Vagina (tissue), 2 donors: ENCODE measurements around the gene ELP5. TPM values are rescaled to one million over a fixed set of nuclear protein-coding genes. Genes with fewer than 3 reads are reported as not detected.

Experiments
- DNase-seq, 2 donors: peaks; one replicate each; pipeline ENCODE4 v3.0.0-alpha.2; 2017; ENCODE audit errors: extremely low spot score in 2 of 2
- H3K27ac ChIP-seq: fragments of 200-600 bp; sonication (generic); one replicate; pipeline ENCODE4 v1.5.1; 2019
- H3K27me3 ChIP-seq: fragments of 200-600 bp; sonication (generic); one replicate; pipeline ENCODE4 v1.5.1; 2019
- H3K36me3 ChIP-seq, 2 donors: fragments of 200-600 bp; sonication (generic); one replicate each; pipeline ENCODE4 v1.5.1; 2017 to 2019
- H3K4me1 ChIP-seq: fragments of 200-600 bp; sonication (generic); one replicate; pipeline ENCODE4 v1.5.1; 2019
- H3K4me3 ChIP-seq, 2 donors: fragments of 200-600 bp; sonication (generic); 1 replicate in 1 of 2; 2 replicates in 1 of 2; pipeline ENCODE4 v1.5.1; 2016 to 2019
- H3K9me3 ChIP-seq: fragments of 200-600 bp; sonication (generic); one replicate; pipeline ENCODE4 v1.5.1; 2019
- CTCF ChIP-seq, 3 experiments: fragments of 450-650 bp in 2 of 3; fragments of 200-600 bp in 1 of 3; sonication (generic) in 1 of 3; IDR thresholded peaks; one replicate each; pipeline ENCODE4 v1.5.1; 2017 to 2019; ENCODE audit warnings: antibody characterized with exemption in 3 of 3, mild to moderate bottlenecking in 2 of 3, moderate library complexity in 2 of 3
- POLR2A ChIP-seq, 2 donors: fragments of 450-650 bp; IDR thresholded peaks; one replicate each; pipeline ENCODE4 v1.6.1; 2017; ENCODE audit warnings: antibody characterized with exemption in 2 of 2, mild to moderate bottlenecking in 2 of 2, moderate library complexity in 2 of 2
- POLR2AphosphoS5 ChIP-seq, 2 donors: sonication (generic); formaldehyde crosslinking; IDR thresholded peaks; one replicate each; pipeline ENCODE4 v1.9.0; 2017; ENCODE audit warnings: antibody characterized with exemption in 2 of 2, mild to moderate bottlenecking in 2 of 2, low read depth in 1 of 2; ENCODE audit not compliant: insufficient read depth in 1 of 2
- intact Hi-C: fragments of 100-400 bp; cut with DNase I; formaldehyde crosslinking; loops from one replicate; pipeline ENCODE4 v1.15.1; 2023
- total RNA-seq: library from RNA; depleted of rRNA; stranded (reverse); fragments of >200 nt; gene quantifications from one replicate; pipeline ENCODE4 v1.2.3, GENCODE V29; 2016

The ELP5 gene
- total RNA-seq, 1 donor from 2014 or later: 30.9 TPM

DNA sequence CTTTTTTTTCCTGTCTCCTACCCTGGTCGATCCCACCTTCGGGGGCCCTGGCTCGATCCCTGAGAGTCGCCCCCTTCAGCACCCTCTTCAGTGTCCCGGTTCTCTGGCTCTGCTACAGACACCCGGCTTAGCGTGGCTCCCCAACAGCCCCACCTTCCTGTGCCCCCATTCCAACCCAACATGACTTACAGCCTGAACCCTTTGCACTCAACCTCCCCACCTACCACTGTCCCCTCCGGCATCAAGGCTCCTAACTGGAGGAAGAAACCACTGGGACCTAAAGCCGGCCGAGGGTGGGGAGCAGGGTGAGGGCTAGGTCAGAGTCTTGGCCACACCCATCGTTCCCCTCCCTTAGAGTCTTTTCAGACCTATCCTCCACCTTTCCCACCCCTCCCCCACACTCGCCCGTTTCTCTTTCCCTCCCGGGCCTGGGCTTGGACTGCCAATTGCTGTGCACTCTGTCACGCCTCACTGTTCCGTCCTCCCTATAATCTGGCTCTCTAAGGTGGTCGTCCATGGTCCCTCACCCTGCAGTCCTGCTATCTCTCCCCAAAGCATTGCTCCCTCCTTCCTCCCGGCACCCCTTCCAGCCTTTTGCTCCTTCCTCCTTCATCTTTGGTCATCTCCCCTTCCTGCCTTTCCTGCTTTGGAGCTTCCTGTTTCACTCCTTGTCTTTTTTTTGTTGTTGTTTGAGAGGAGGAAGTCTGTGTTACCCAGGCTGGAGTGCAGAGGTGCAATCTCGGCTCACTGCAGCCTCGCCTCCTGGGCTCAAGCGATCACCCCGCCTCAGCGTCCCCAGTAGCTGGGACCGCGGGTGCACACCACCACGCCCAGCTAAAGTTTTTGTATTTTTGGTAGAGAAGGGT is 11.2 kb downstream of the ELP5 start:
- Histone ChIP-seq H3K27ac (peak overlapping the region; percentile 60), H3K4me3 (peak overlapping the region; percentile 44 to 58), H3K27me3 (peaks cover 11% of the 10 kb centered on the region), H3K9me3 (no peaks in the 10 kb centered on the region), H3K4me1 (peaks cover 36% of the 10 kb centered on the region), H3K36me3 (no peaks in the 10 kb centered on the region)
- intact Hi-C loops: loop anchor here (5.0 kb wide), 1 partner anchor 524 kb away; no protein-coding TSS in a partner anchor
- TF ChIP-seq CTCF (IDR thresholded peaks at IDR 0.05): no peak
- TF ChIP-seq POLR2AphosphoS5 (IDR thresholded peaks at IDR 0.05; ENCODE audit: insufficient read depth in 1 of 2, low read depth in 1 of 2): no peak
- TF ChIP-seq POLR2A (IDR thresholded peaks at IDR 0.05): no peak
- peak in 1 of 2 donors; percentile 83 for DNase-seq

- no peaks in the 10 kb centered on the region for H3K36me3 ChIP-seq
- H3K27me3 ChIP-seq: peaks cover 11% of the 10 kb centered on the region
- H3K9me3 ChIP-seq: no peaks in the 10 kb centered on the region
- DNase-seq: no peak
- no peak overlapping the region for H3K4me3 ChIP-seq
- TF ChIP-seq CTCF (IDR thresholded peaks at IDR 0.05): no peak
- TF ChIP-seq POLR2AphosphoS5 (IDR thresholded peaks at IDR 0.05; ENCODE audit: insufficient read depth in 1 of 2, low read depth in 1 of 2): no peak
- no peak for TF ChIP-seq POLR2A (IDR thresholded peaks at IDR 0.05)
- no peak overlapping the region for H3K27ac ChIP-seq
- peaks cover 36% of the 10 kb centered on the region for H3K4me1 ChIP-seq
- intact Hi-C loops: loop anchor here (5.0 kb wide), 1 partner anchor 524 kb away; no protein-coding TSS in a partner anchor
These were observed 11.7 kb downstream of the ELP5 start for GRCh38 chr17:7263801-7264078.

DNA sequence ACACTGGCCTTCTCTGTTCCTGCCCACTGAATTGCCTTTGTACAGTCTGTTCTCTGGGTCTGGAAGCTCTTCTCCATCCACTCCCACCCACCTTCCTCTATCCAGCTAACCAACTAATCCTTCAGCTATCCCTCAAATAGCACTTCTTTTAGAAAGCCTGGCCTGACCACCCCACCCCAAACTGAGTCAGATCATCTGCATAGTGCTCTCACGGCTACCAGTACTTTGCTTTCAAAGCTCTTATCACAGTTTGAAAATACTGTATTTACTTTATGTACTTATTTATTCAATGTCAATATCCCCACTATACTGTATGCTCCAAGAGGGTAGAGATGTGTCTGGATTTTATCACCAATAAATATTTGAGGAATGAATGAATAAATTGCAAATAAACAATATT is 14.8 kb downstream of the ELP5 start:
- peaks cover 11% of the 10 kb centered on the region for H3K27me3 ChIP-seq
- H3K4me3 ChIP-seq: no peak overlapping the region
- intact Hi-C loops: no loop called here
- no peaks in the 10 kb centered on the region for H3K9me3 ChIP-seq
- no peaks in the 10 kb centered on the region for H3K36me3 ChIP-seq
- DNase-seq: no peak
- TF ChIP-seq CTCF (IDR thresholded peaks at IDR 0.05): no peak
- TF ChIP-seq POLR2AphosphoS5 (IDR thresholded peaks at IDR 0.05; ENCODE audit: insufficient read depth in 1 of 2, low read depth in 1 of 2): no peak
- no peak for TF ChIP-seq POLR2A (IDR thresholded peaks at IDR 0.05)
- no peak overlapping the region for H3K27ac ChIP-seq
- peaks cover 21% of the 10 kb centered on the region for H3K4me1 ChIP-seq

DNA sequence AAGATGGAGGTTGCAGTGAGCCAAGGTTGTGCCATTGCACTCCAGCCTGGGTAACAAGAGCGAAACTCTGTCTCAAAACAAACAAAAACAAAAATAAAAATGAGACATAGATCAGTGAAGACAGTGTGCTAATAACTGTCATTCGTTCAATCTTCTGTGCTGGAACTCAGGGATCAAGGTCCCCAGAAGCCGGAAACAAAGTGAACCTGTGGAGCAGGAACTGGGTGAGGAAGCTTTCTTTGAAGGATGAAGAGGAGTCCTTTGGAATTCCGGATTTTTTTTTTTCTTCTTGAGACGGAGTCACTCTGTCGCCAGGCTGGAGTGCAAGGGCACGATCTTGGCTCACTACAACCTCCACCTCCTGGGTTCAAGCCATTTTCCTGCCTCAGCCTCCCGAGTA is 27.4 kb downstream of the ELP5 start:
- Histone ChIP-seq H3K36me3 (no peaks in the 10 kb centered on the region), H3K27ac (no peak overlapping the region), H3K4me3 (no peak overlapping the region), H3K9me3 (no peaks in the 10 kb centered on the region), H3K27me3 (no peaks in the 10 kb centered on the region), H3K4me1 (peaks cover 24% of the 10 kb centered on the region)
- TF ChIP-seq CTCF (IDR thresholded peaks at IDR 0.05): no peak
- TF ChIP-seq POLR2A (IDR thresholded peaks at IDR 0.05): no peak
- TF ChIP-seq POLR2AphosphoS5 (IDR thresholded peaks at IDR 0.05; ENCODE audit: insufficient read depth in 1 of 2, low read depth in 1 of 2): no peak
- no peak for DNase-seq
- intact Hi-C loops: no loop called here

DNA sequence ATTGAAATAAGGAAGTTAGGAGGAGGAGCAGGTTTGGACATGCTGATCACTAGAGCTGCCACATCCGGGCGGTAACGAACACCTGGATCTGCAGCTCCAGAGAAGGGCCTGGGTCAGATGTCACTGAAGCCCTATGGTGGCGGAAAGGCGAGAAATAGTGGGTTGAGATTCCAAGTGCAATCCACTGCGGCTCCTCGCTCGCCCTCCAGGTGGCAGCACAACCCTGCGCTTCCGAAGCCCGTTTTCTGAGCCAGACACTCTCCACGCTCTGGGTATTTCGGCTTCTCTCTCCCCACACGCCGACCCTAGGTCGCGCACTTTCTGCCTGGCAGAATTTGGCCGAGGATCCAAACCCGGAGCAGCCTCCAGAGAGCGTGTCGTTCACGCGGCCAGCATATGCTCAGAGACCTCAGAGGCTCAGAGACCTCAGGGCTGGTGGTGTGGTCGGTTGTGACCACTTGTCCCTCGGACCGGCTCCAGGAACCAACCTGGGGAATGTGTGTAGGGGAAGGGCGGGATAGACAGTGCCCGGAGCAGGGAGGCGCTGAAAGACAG is 28.6 kb downstream of the ELP5 start:
- intact Hi-C loops: loop anchor here (2.0 kb wide), 1 partner anchor 16 kb away; no protein-coding TSS in a partner anchor
- Histone ChIP-seq H3K36me3 (no peaks in the 10 kb centered on the region), H3K27ac (peak overlapping the region; percentile 77), H3K4me3 (peak overlapping the region; percentile 43), H3K27me3 (no peaks in the 10 kb centered on the region), H3K9me3 (no peaks in the 10 kb centered on the region), H3K4me1 (peaks cover 24% of the 10 kb centered on the region)
- no peak for DNase-seq
- no peak for TF ChIP-seq POLR2A (IDR thresholded peaks at IDR 0.05)
- peak; percentile 83 to 92 (median 90) for TF ChIP-seq CTCF (IDR thresholded peaks at IDR 0.05)
- TF ChIP-seq POLR2AphosphoS5 (IDR thresholded peaks at IDR 0.05; ENCODE audit: insufficient read depth in 1 of 2, low read depth in 1 of 2): peak in 1 of 2 donors; percentile 51
